ENCODE data around the gene KCNH8. TPM values are rescaled to one million over a fixed set of nuclear protein-coding genes. Genes with fewer than 3 reads are reported as not detected.

KCNH8 gene
- total RNA-seq, 1 donor = not detected

DNA sequence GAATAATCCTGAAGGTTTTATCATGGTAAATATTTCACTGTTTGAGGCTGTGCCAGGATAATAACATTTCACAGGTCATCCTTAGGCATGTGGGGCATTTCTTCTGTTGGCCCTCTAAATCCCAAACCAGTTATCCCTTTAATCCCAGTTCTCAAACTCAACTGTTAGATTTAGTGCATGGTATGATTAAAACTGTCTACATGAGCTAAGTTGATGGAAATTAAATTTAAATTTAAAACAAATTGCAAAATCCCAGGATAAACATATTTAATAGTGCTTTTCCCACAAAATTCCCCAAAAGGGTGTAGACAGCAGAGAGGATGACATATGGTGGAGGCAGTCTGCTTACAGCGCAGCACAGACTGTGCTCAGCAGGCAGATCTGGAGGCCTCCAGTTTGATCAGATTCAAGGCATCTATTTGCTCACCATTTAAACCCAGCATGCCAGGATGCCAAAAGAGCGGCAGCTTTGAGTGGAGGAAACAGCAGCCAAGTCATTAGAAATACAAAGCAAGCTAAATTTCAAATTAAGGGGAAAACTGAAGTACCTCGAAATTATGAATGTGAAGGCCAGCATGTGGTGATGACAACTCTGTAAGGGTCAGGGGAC lies 325.8 kb downstream of the KCNH8 start:
- no peak for DNase-seq (ENCODE audit: low read depth)
- H3K4me3 ChIP-seq (ENCODE audit: low read depth, low read length) = no peak overlapping the region
- TF ChIP-seq, protein P1, sequence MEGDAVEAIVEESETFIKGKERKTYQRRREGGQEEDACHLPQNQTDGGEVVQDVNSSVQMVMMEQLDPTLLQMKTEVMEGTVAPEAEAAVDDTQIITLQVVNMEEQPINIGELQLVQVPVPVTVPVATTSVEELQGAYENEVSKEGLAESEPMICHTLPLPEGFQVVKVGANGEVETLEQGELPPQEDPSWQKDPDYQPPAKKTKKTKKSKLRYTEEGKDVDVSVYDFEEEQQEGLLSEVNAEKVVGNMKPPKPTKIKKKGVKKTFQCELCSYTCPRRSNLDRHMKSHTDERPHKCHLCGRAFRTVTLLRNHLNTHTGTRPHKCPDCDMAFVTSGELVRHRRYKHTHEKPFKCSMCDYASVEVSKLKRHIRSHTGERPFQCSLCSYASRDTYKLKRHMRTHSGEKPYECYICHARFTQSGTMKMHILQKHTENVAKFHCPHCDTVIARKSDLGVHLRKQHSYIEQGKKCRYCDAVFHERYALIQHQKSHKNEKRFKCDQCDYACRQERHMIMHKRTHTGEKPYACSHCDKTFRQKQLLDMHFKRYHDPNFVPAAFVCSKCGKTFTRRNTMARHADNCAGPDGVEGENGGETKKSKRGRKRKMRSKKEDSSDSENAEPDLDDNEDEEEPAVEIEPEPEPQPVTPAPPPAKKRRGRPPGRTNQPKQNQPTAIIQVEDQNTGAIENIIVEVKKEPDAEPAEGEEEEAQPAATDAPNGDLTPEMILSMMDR (IDR thresholded peaks at IDR 0.05; ENCODE audit: insufficient read depth, low read length) = no peak

DNA sequence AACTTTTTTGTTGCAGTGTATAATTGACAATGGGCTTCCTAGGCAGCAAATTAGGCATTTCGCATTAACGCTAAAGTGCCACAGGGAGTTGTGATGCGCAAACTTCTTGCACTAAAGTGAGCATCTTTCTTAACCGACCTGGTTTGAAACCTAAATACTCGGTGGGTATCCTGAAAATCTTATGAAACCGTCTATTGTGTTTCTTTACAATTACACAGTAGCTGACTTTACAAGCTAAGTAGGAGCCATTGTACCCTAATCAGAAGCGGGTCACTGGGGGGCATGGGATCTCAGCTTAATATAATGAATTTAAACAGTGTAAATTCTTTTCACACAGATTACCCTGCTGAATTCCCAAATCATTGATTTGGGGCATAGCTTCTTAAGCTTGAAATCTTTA lies 328.0 kb downstream of the KCNH8 start:
- TF ChIP-seq, protein P1 (IDR thresholded peaks at IDR 0.05; ENCODE audit: insufficient read depth, low read length) = no peak
- no peak for DNase-seq (ENCODE audit: low read depth)
- H3K4me3 ChIP-seq (ENCODE audit: low read depth, low read length) = no peak overlapping the region

DNA sequence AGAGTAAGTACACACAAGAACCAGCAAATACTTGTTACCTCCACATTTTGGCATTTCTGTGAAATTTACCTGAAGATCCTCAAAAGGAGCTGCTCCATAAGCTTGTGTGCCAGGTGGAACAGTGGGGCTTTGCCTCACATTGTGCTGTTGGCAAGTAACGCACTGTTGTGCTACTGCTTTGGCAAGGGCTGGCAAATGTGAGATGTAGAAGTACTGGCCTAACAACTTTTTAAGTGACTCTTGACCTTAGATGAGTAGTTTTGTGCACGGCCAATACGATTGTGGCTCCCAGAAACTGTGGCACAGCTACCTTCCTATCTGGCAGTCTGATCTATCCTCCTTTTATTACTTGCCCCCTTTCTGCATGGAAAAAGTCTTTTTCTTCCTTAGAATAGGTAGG lies 337.0 kb downstream of the KCNH8 start:
- H3K4me3 ChIP-seq (ENCODE audit: low read depth, low read length) = no peak overlapping the region
- TF ChIP-seq, protein P1 (IDR thresholded peaks at IDR 0.05; ENCODE audit: insufficient read depth, low read length) = no peak
- no peak for DNase-seq (ENCODE audit: low read depth)

DNA sequence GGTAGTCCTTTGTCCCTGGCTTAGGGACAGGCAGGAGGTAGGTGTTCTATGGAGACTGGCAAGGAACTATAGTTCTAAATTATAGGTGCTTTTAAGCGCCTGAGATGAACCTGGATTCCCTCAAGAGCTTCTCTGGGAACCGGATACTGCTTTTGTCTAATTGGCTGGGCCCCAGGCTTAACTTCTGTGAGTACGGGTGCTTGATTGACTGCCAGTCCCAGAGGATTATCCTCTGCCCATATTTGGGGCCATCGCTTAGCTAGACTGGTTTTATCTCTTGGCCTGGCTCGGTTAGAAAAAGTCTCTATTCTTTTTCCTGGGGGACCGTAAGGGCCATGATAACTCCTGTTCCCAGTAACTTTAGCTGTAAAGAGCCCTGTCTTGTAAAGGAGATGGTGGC lies 339.1 kb downstream of the KCNH8 start:
- TF ChIP-seq, protein P1 (IDR thresholded peaks at IDR 0.05; ENCODE audit: insufficient read depth, low read length) = no peak
- no peak overlapping the region for H3K4me3 ChIP-seq (ENCODE audit: low read depth, low read length)
- DNase-seq (ENCODE audit: low read depth) = no peak

DNA sequence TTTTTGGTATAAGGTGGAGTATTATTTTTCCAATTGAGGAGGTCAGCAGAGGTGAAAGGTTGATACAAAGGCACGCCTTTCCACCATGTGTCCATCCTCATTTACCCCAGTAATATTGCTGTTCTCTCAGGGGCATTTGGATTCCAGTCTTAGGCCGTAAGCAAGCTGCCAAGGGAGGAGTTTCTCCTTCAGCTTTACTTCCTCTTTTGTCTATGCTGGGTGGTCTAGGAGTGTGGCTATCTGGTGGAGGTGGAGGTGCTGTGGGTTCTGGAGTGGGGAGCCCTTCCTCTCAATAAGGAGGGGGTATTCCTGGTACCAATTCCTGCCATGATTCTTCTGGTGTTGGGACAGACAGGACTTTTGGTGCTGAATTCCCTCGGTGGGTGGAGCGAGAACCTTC lies 340.6 kb downstream of the KCNH8 start:
- H3K4me3 ChIP-seq (ENCODE audit: low read depth, low read length) = no peak overlapping the region
- DNase-seq (ENCODE audit: low read depth) = no peak
- TF ChIP-seq, protein P1 (IDR thresholded peaks at IDR 0.05; ENCODE audit: insufficient read depth, low read length) = no peak

DNA sequence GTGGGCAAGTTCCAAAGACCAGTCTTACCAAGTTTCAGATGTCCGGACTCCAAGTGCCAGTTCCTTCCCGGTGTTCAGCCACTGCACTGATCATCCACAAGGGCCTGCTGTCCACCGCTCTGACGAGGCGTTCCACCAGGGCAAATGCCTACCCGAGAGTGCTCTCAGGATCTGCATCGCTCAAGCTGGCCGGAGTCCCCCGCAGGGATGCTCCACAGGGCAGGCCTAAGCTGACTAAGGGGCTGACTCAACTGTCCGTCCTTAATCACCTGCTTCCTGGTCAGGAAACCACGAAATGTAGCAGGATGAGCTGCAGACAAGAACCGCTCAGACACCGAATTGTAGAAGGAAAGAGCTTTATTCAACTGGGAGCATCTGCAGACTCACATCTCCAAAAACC lies 341.6 kb downstream of the KCNH8 start:
- H3K4me3 ChIP-seq (ENCODE audit: low read depth, low read length) = no peak overlapping the region
- DNase-seq (ENCODE audit: low read depth) = no peak
- TF ChIP-seq, protein P1 (IDR thresholded peaks at IDR 0.05; ENCODE audit: insufficient read depth, low read length) = no peak

DNA sequence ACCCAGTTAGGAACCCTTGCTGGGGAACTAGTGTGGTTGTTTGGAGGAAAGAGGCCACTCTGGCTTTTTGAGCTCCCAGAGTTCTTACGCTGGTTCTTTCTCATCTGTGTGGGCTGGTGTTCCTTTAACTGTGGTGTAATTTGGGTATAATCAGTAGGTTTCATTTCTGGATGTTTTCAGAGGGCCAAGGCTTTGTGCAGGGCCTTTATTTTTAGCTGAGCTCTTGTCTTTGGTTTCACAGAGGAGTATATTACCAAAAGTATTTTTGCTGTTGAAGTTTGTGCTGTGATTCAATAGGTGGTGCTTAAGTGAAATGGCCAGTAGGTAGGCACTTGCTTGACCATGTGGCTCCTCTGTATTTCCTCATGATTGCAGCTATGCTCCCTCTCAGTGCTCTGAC lies 357.9 kb downstream of the KCNH8 start:
- H3K4me3 ChIP-seq (ENCODE audit: low read depth, low read length) = no peak overlapping the region
- no peak for DNase-seq (ENCODE audit: low read depth)
- TF ChIP-seq, protein P1 (IDR thresholded peaks at IDR 0.05; ENCODE audit: insufficient read depth, low read length) = no peak
